KMS-11 (cell line): ENCODE results near the gene SLC2A4RG.

Source experiments
- H2AFZ ChIP-seq: fragments of 200-600 bp; sonication (generic); 2 replicates; pipeline ENCODE4 v1.6.1; 2016; ENCODE audit warnings: antibody characterized with exemption, mixed run types, low read depth
- H3K27ac ChIP-seq: fragments of 200-600 bp; sonication (generic); 2 replicates; pipeline ENCODE4 v1.6.1; 2016; ENCODE audit warnings: mild to moderate bottlenecking, mixed run types
- H3K27me3 ChIP-seq: fragments of 200-600 bp; sonication (generic); 2 replicates; pipeline ENCODE4 v1.6.1; 2017; ENCODE audit warnings: mild to moderate bottlenecking, low read depth, mixed run types, moderate library complexity; ENCODE audit not compliant: insufficient read depth
- H3K36me3 ChIP-seq: fragments of 200-600 bp; sonication (generic); 2 replicates; pipeline ENCODE4 v1.6.1; 2017; ENCODE audit warnings: mild to moderate bottlenecking, mixed run types; ENCODE audit not compliant: insufficient read depth
- H3K4me1 ChIP-seq: fragments of 200-600 bp; sonication (generic); 2 replicates; pipeline ENCODE4 v1.6.1; 2016; ENCODE audit warnings: mild to moderate bottlenecking, low read depth, mixed run types; ENCODE audit not compliant: poor library complexity, severe bottlenecking
- H3K4me2 ChIP-seq: fragments of 200-600 bp; sonication (generic); 2 replicates; pipeline ENCODE4 v1.7.0; 2016; ENCODE audit warnings: mild to moderate bottlenecking, mixed run types
- H3K4me3 ChIP-seq: fragments of 200-600 bp; sonication (generic); IDR thresholded peaks from 2 replicates; pipeline ENCODE4 v1.6.1; 2017; ENCODE audit warnings: low read depth, low read length, mixed read lengths; ENCODE audit not compliant: insufficient read depth
- H3K79me2 ChIP-seq: fragments of 200-600 bp; sonication (generic); 2 replicates; pipeline ENCODE4 v1.6.1; 2016; ENCODE audit warnings: low read depth, mixed run types; ENCODE audit not compliant: insufficient read depth
- H3K9ac ChIP-seq: fragments of 200-600 bp; sonication (generic); 2 replicates; pipeline ENCODE4 v1.6.1; 2016; ENCODE audit warnings: mild to moderate bottlenecking, mixed run types
- H4K20me1 ChIP-seq: fragments of 200-600 bp; sonication (generic); 2 replicates; pipeline ENCODE4 v1.6.1; 2016; ENCODE audit warnings: mild to moderate bottlenecking, mixed run types; ENCODE audit not compliant: insufficient read depth
- TF ChIP-seq, protein P1 (sequence below): fragments of 200-600 bp; sonication (generic); conservative IDR thresholded peaks from 2 replicates; pipeline ENCODE4 v1.6.1; 2017; ENCODE audit warnings: low read depth, mild to moderate bottlenecking, antibody characterized with exemption, low read length, moderate library complexity, mixed read lengths

The SLC2A4RG gene

DNA sequence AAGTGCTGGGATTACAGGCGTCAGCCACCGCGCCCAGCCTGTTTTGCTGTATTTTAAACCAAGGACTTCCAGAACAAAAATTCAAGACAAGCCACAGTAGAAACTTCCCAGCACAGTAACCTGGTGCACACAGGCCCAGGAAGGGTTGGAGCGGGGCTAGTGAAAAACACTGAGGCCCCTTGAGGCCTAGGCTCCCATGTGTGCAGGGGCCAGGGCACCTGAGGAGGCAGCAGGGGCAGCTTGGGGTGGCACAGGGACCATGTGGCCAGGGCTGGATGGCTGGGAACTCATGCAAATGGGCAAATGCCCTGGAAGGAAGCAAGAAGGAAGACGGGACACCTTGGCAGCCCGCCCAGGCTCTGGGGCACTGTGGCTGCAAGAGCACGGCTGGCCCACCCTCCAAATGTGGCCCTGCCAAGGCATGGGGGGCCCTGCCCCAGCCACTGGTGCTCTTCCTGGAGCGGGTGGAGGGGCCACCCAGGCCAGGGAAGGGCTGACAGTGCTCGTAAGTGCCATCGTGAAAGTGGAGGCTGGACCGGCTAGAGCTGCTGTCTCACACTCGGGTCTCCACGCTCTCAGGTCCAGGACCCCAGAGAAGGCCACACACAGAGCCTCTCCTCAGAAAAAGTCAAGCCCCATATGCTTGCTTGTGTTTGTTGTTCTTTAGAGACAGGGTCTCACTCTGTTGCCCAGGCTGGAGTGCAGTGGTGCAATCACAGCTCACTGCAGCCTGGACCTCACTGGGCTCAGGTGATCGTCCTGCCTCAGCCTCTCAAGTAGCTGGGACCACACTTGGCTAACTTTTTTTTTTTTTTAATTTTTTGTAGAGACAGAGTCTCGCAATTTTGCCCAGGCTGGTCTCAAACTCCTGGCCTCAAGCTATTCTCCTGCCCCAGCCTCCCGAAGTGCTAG is 10.3 kb downstream of the SLC2A4RG start:
- Histone ChIP-seq H3K36me3 (no peaks in the 10 kb centered on the region), H3K4me3 (no peak overlapping the region), H2AFZ (no peak overlapping the region), H3K4me1 (no peaks in the 10 kb centered on the region), H3K79me2 (no peaks in the 10 kb centered on the region), H3K27me3 (peaks cover 41% of the 10 kb centered on the region; the same call in 1 of the 2 replicates), H3K9ac (no peak overlapping the region), H4K20me1 (no peaks in the 10 kb centered on the region), H3K27ac (no peak overlapping the region), H3K4me2 (no peak overlapping the region)
- TF ChIP-seq, protein P1, sequence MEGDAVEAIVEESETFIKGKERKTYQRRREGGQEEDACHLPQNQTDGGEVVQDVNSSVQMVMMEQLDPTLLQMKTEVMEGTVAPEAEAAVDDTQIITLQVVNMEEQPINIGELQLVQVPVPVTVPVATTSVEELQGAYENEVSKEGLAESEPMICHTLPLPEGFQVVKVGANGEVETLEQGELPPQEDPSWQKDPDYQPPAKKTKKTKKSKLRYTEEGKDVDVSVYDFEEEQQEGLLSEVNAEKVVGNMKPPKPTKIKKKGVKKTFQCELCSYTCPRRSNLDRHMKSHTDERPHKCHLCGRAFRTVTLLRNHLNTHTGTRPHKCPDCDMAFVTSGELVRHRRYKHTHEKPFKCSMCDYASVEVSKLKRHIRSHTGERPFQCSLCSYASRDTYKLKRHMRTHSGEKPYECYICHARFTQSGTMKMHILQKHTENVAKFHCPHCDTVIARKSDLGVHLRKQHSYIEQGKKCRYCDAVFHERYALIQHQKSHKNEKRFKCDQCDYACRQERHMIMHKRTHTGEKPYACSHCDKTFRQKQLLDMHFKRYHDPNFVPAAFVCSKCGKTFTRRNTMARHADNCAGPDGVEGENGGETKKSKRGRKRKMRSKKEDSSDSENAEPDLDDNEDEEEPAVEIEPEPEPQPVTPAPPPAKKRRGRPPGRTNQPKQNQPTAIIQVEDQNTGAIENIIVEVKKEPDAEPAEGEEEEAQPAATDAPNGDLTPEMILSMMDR = no peak

DNA sequence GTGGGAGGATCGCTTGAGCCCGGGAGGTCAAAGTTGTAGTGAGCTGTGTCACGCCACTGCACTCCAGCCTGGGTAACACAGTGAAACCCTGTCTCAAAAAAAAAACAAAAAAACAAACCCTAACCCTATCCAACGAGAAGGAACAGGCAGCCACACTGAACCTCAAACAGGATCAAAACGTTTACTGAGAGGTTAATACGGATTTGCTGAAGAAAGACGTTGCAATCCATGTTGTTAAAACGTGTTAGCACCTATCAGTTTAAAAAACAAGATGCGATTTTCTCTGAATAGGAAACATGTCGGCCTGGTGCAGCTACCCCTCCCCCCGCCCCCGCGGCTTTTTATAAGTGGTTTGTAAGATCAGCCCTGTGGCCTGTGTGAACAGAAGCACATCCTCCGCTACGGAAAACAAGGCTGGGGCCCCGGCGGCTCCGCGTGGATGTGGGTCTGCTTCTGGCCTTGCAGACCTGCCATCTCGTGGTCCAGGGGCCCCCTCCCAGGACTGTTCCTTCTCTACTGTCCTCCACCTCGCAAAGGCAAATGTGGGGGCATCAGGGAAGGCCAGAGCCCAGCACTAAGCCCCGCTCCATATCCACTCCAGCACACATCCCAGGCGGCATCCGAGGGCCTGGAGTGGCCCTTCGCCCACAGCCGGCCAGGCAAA is 11.4 kb downstream of the SLC2A4RG start:
- no peaks in the 10 kb centered on the region for H3K4me1 ChIP-seq
- no peak overlapping the region for H3K4me3 ChIP-seq
- H3K79me2 ChIP-seq = no peaks in the 10 kb centered on the region
- H4K20me1 ChIP-seq = no peaks in the 10 kb centered on the region
- H3K4me2 ChIP-seq = no peak overlapping the region
- H2AFZ ChIP-seq = no peak overlapping the region
- H3K9ac ChIP-seq = no peak overlapping the region
- TF ChIP-seq, protein P1 = no peak
- no peak overlapping the region for H3K27ac ChIP-seq
- H3K27me3 ChIP-seq = peaks cover 52% of the 10 kb centered on the region
- no peaks in the 10 kb centered on the region for H3K36me3 ChIP-seq

DNA sequence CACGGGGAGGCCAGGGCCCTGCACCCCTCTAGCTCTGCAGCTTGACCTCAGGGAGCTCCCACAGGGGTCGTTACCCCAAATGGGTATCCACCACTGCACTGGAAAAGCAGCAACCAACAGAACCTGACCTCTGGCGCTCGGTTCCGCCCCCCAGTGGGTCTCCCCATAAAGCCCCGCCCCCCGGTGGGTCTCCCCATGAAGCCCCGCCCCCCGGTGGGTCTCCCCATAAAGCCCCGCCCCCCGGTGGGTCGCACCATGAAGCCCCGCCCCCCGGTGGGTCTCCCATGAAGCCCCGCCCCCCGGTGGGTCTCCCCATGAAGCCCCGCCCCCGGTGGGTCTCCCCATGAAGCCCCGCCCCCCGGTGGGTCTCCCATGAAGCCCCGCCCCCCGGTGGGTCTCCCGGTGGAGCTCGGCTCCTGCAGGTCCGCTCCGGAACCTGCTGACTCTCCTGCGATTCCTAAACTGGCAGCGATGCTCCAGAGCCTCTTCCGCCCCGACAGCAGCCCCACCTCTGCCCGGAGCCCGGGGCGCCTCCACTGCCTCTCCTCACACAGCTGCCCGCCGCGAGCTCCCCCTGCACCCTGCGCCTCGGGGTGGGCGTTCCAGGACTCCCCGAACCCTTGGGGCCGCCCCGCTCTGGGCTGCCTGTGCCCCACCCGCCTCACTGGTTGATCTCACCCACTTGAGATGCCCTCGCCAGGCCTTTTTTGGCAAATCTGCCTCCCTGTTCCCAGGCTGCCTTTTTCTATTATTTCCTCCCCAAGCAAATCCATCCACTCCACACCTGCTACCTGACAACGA is 12.1 kb downstream of the SLC2A4RG start:
- Histone ChIP-seq H4K20me1 (no peaks in the 10 kb centered on the region), H3K79me2 (no peaks in the 10 kb centered on the region), H3K9ac (no peak overlapping the region), H2AFZ (no peak overlapping the region), H3K4me2 (no peak overlapping the region), H3K4me1 (no peaks in the 10 kb centered on the region), H3K4me3 (no peak overlapping the region), H3K27ac (no peak overlapping the region), H3K27me3 (peaks cover 59% of the 10 kb centered on the region), H3K36me3 (no peaks in the 10 kb centered on the region)
- TF ChIP-seq, protein P1 = no peak

DNA sequence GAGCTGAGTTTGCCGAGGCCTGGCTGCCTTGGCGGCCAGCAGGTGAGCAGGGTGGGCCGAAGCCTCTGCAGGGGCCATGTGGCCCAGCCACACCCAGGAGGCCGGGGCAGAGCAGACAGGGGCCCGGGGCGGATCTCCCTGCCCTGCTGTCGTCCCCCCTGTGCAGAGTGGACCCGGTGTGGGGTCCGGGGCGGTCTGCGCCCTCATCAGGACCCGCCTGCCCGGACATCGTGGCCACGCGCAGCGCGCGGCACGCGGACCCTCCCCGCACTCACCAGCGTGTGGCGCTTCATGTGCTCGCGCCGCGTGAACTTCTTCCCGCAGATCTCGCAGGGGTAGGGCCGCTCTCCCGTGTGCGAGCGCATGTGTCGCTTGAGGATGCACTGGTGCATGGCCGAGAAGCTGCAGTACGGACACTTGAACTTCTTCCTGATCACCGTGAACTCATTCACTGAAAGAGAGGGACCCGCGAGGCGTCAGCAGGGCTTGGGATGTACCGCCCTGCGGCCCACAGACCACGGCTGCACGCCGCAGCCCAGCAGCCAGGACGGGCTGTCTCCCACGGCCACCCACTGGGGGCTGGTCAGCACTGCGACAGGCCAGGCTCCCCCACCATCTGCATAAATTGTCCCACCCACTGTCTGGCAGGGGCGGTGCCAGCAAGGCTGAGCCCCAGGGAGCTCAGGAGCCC is 13.0 kb downstream of the SLC2A4RG start:
- Histone ChIP-seq H3K4me3 (no peak overlapping the region), H3K36me3 (no peaks in the 10 kb centered on the region), H2AFZ (no peak overlapping the region), H3K4me1 (no peaks in the 10 kb centered on the region), H3K4me2 (no peak overlapping the region), H3K27ac (no peak overlapping the region), H3K27me3 (peaks cover 68% of the 10 kb centered on the region), H4K20me1 (no peaks in the 10 kb centered on the region), H3K79me2 (no peaks in the 10 kb centered on the region), H3K9ac (no peak overlapping the region)
- TF ChIP-seq, protein P1 = no peak
